GM19023 (cell line): Measurements from ENCODE around the gene RPL13A.

Experiments
- ATAC-seq: cut with Tn5 transposase; IDR thresholded peaks from one replicate; pipeline ENCODE4 v1.9.1; 2021; ENCODE audit warnings: mild to moderate bottlenecking, moderate library complexity; ENCODE audit not compliant: unreplicated experiment

The RPL13A gene

GRCh38 chr19:49502866-49503581 lies 15.6 kb downstream of the RPL13A start:
- no peak for ATAC-seq

GRCh38 chr19:49503582-49503962 lies 16.2 kb downstream of the RPL13A start:
- no peak for ATAC-seq

DNA sequence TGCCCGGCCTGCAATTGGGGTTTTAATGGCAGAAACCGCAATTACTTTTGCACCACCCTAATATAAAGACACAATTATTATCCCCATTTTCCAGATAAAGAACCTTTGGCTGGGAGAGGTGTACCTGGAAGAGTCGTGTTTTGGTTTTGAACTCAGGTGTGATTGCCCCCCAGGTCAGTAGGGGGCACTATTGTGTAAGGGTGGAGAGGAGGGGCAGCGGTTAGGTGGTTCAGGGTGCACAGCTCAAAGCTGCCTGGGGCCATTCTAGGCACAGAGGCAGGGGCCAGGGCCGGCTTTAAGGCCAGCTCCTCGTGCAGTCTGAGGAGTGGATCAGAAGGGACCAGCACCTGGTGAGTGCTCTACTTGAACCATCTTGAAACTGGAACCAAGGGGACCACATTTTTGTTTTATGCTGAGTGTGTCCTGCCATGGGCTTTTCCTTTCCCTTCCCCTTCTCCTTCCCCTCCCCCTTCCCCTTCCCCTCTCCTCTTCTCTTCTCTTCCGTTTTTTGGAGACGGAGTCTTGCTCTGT lies 19.2 kb downstream of the RPL13A start:
- no peak for ATAC-seq

- no peak for ATAC-seq
Measured at GRCh38 chr19:49507803-49508494, 20.5 kb downstream of the RPL13A start.

DNA sequence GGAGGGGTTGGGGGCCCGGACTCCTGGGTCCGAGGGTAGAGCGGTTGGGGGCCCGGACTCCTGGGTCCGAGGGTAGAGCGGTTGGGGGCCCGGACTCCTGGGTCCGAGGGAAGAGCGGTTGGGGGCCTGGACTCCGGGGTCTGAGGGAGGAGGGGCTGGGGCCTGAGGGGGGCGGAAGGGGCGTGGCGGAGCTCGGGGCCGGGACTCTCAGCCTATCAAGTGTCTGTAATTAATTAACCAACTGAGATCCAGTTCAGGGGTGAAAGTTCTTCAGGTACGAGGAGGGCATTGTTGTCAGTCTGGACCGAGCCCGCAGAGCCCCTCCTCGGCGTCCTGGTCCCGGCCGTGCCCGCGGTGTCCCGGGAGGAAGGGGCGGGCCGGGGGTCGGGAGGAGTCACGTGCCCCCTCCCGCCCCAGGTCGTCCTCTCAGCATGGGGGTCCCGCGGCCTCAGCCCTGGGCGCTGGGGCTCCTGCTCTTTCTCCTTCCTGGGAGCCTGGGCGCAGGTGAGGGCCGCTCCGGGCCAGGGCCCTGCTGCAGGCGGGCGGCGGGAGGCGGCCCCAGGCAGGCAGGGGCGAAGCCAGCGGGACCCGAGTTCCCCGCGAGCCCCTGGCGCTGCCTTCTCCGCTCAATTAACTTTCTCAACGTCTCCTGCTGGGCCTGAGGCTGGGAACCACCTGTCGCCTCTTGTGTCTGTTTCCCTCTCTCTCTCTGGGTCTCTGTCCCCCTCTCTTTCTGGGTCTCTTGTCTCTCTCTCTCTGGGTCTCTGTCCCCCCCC lies 25.8 kb downstream of the RPL13A start:
- no peak for ATAC-seq

DNA sequence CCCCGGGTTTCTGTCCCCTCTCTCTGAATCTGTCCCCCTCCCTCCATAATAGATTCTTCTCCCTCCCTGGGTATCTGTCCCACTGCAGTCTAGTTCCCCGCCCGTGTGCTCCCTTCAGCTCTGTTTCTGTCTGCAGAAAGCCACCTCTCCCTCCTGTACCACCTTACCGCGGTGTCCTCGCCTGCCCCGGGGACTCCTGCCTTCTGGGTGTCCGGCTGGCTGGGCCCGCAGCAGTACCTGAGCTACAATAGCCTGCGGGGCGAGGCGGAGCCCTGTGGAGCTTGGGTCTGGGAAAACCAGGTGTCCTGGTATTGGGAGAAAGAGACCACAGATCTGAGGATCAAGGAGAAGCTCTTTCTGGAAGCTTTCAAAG lies 26.3 kb downstream of the RPL13A start:
- no peak for ATAC-seq

- no peak for ATAC-seq
Measured at GRCh38 chr19:49514151-49514550, 26.7 kb downstream of the RPL13A start.

GRCh38 chr19:49515767-49516166 lies 28.4 kb downstream of the RPL13A start:
- ATAC-seq, result no peak

DNA sequence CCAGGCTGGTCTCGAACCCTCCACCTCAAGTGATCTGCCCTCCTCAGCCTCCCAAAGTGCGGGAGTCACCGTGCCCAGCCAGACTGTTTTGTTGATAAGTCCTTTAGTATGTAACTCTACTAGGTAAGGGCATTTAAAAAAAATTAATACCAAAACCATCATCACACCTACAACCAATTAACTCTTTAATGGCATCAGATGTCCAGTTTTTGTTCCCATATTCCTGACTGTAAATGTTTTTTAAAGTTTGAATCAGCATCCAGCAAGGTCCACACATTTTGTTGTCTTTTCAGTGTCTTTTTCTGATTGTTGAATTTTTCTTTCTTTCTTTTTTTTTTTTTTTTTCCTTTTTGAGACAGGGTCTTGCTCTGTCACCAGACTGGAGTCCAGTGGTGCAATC lies 30.6 kb downstream of the RPL13A start:
- no peak for ATAC-seq

- no peak for ATAC-seq
Measured at GRCh38 chr19:49520705-49521319, 33.4 kb downstream of the RPL13A start.

GRCh38 chr19:49524812-49525455 lies 37.5 kb downstream of the RPL13A start:
- ATAC-seq, result no peak

GRCh38 chr19:49528211-49528771 lies 40.9 kb downstream of the RPL13A start:
- no peak for ATAC-seq

GRCh38 chr19:49530708-49531107 lies 43.3 kb downstream of the RPL13A start:
- ATAC-seq, result no peak

GRCh38 chr19:49533551-49534488 lies 46.4 kb downstream of the RPL13A start:
- peak; percentile 83 for ATAC-seq

- no peak for ATAC-seq
Measured at GRCh38 chr19:49534632-49535385, 47.4 kb downstream of the RPL13A start.

DNA sequence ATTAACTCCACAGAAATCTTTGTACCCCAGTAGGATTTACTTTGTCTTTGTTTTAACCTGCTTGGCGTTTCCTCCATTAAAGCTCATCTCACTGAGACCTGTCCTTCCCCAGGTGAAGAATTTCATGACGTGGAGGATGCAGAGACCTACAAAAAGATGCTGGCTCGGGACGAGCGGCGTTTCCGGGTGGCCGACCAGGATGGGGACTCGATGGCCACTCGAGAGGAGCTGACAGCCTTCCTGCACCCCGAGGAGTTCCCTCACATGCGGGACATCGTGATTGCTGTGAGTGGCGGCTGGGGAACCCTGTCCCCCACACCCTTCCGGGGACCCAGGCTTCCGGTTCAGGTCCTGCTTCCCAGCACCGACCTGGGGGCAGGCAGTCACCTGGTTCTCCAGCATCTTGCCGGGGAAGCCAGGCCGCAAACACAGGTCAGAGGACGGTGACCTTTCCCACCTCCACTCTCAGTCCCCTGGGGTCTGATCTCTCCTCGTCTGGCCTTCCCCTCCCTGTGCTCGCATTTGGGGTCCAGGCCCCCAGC lies 49.6 kb downstream of the RPL13A start:
- ATAC-seq, result no peak

GRCh38 chr19:49538643-49539042 lies 51.2 kb downstream of the RPL13A start:
- no peak for ATAC-seq
